Left cardiac atrium (tissue), 2 donors: ENCODE results near the gene PTPRN. TPM values are rescaled to one million over a fixed set of nuclear protein-coding genes. Genes with fewer than 3 reads are reported as not detected.

Experiments
- microRNA-seq, 2 donors: library from miRNA; unstranded; fragments of <30 nt; microRNA quantifications; one replicate each; pipeline ENCODE4 v1.2.0, GENCODE V29; 2020
- total RNA-seq, 2 donors: library from RNA; stranded (reverse); fragmentation: NEBNext Ultra II Directional; extraction: Animal tissue kit (Norgen Biotek cat#: 25700); gene quantifications; one replicate each; pipeline ENCODE4 v1.2.1, GENCODE V29; 2021
- donor health status: DM: no; HTN: yes; CAD: no; lungs with severe emphysema.
- donor health status: DM: yes; HTN: yes; CAD: no.

Gene PTPRN
- total RNA-seq, 2 donors from 2014 or later = not detected

Small RNA genes within 50 kb of the gene (microRNA-seq; reads per million reads assigned to microRNA genes)
- 0 to 0.20 reads per million in 2 donors for gene MIR153-1

Other genes starting within 250 kb of the PTPRN start
- not detected for gene IHH, start 248.5 kb downstream of the PTPRN start, total RNA-seq
- gene NHEJ1, start 148.6 kb downstream of the PTPRN start, total RNA-seq = 1 to 10 TPM; 4.7 to 6.9 TPM
- under 1 TPM; 0.47 to 0.50 TPM for gene SLC23A3, start 139.4 kb downstream of the PTPRN start, total RNA-seq
- 10 to 100 TPM; 46.9 to 56.9 TPM for gene CNPPD1, start 132.5 kb downstream of the PTPRN start, total RNA-seq
- gene RETREG2, start 131.1 kb downstream of the PTPRN start, total RNA-seq = 10 to 100 TPM; 43.4 to 46.0 TPM
- gene ZFAND2B, start 102.6 kb downstream of the PTPRN start, total RNA-seq = 10 to 100 TPM; 21.2 to 26.5 TPM
- gene ABCB6, start 90.4 kb downstream of the PTPRN start, total RNA-seq = 10 to 100 TPM; 14.2 to 23.0 TPM
- gene ATG9A, start 79.8 kb downstream of the PTPRN start, total RNA-seq = 10 to 100 TPM; 69.0 to 74.4 TPM
- 10 to 100 TPM; 16.0 to 20.3 TPM for gene ANKZF1, start 79.6 kb downstream of the PTPRN start, total RNA-seq
- gene GLB1L, start 64.0 kb downstream of the PTPRN start, total RNA-seq = 1 to 10 TPM; 4.7 to 4.9 TPM
- 10 to 100 TPM; 15.6 to 17.4 TPM for gene STK16, start 63.9 kb downstream of the PTPRN start, total RNA-seq
- gene TUBA4B, start 56.2 kb downstream of the PTPRN start, total RNA-seq = not detected
- 10 to 100 TPM; 42.1 to 72.9 TPM for gene TUBA4A, start 55.5 kb downstream of the PTPRN start, total RNA-seq
- 10 to 100 TPM; 43.7 to 63.6 TPM for gene DNAJB2, start 30.0 kb downstream of the PTPRN start, total RNA-seq
- not detected for gene RESP18, start 23.3 kb upstream of the PTPRN start, total RNA-seq
- gene DNPEP, start 78.5 kb upstream of the PTPRN start, total RNA-seq = 10 to 100 TPM; 52.6 to 70.5 TPM
- gene DES, start 109.0 kb upstream of the PTPRN start, total RNA-seq = 1,000 to 10,000 TPM; 5,895 to 7,519 TPM
- 10 to 100 TPM; 94.6 to 94.9 TPM for gene SPEG, start 125.4 kb upstream of the PTPRN start, total RNA-seq
- 10 to 100 TPM; 29.0 to 30.0 TPM for gene GMPPA, start 189.5 kb upstream of the PTPRN start, total RNA-seq
- gene ASIC4, start 205.1 kb upstream of the PTPRN start, total RNA-seq = under 1 TPM in 1 of 2 donors, not detected in 1; 0.32 TPM
- 100 to 1,000 TPM in 1 of 2 donors, 10 to 100 TPM in 1; 72.4 to 113 TPM for gene CHPF, start 234.4 kb upstream of the PTPRN start, total RNA-seq
- gene TMEM198, start 234.6 kb upstream of the PTPRN start, total RNA-seq = 1 to 10 TPM; 3.2 to 4.1 TPM